PC-3 (cell line): Measurements from ENCODE around the gene NRCAM. TPM values are rescaled to one million over a fixed set of nuclear protein-coding genes. Genes with fewer than 3 reads are reported as not detected.

Experiments
- ATAC-seq: fragments of 200-7000 bp; cut with Tn5 transposase; 2 replicates; pipeline ENCODE4 v1.9.1; 2020; ENCODE audit warnings: mild to moderate bottlenecking, moderate library complexity
- BruUV-seq: library from RNA; stranded (reverse); fragments of 400-500 nt; replicated peaks from 2 replicates; lab custom pipeline; 2021; lab: Mats Ljungman, UMichigan
- CTCF ChIA-PET: fragments of 300-600 bp; sonication (Branson Sonifier 250); formaldehyde crosslinking; loops from one replicate; lab custom pipeline; 2022; ENCODE audit warnings: antibody characterized with exemption; lab: Charles Lee
- POLR2A ChIA-PET: fragments of 300-600 bp; sonication (Branson Sonifier 250); formaldehyde crosslinking; loops from one replicate; lab custom pipeline; 2022; ENCODE audit warnings: antibody characterized with exemption; ENCODE audit not compliant: unreplicated experiment; lab: Charles Lee
- DNase-seq: peaks from one replicate; pipeline ENCODE4 v3.0.0-alpha.2; 2015
- H2AFZ ChIP-seq: fragments of 300-600 bp; sonication (generic); 2 replicates; pipeline ENCODE4 v1.6.0; 2016; ENCODE audit warnings: antibody characterized with exemption, low read length
- H3F3A ChIP-seq: fragments of 300-600 bp; sonication (generic); one replicate; pipeline ENCODE4 v1.6.0; 2017; ENCODE audit warnings: antibody characterized with exemption, low read length, control low read depth, mild to moderate bottlenecking; ENCODE audit not compliant: unreplicated experiment
- H3K27ac ChIP-seq: fragments of 300-600 bp; sonication (generic); 2 replicates; pipeline ENCODE4 v1.5.1; 2016; ENCODE audit warnings: mild to moderate bottlenecking, low read length
- H3K27me3 ChIP-seq: fragments of 300-600 bp; sonication (generic); 2 replicates; pipeline ENCODE4 v1.6.1; 2016; ENCODE audit warnings: low read length, mixed read lengths
- H3K36me3 ChIP-seq: fragments of 300-600 bp; sonication (generic); 2 replicates; pipeline ENCODE4 v1.6.1; 2016; ENCODE audit warnings: low read depth, mixed run types, low read length, mixed read lengths
- H3K4me1 ChIP-seq: fragments of 300-600 bp; sonication (generic); 2 replicates; pipeline ENCODE4 v1.5.1; 2016; ENCODE audit warnings: low read length; ENCODE audit not compliant: insufficient read depth
- H3K4me2 ChIP-seq: fragments of 300-600 bp; sonication (generic); 2 replicates; pipeline ENCODE4 v1.6.0; 2016; ENCODE audit warnings: low read length
- H3K4me3 ChIP-seq: fragments of 300-600 bp; sonication (generic); 2 replicates; pipeline ENCODE4 v1.5.1; 2016; ENCODE audit warnings: mild to moderate bottlenecking, low read length, mixed read lengths
- H3K79me2 ChIP-seq: fragments of 300-600 bp; sonication (generic); 2 replicates; pipeline ENCODE4 v1.6.1; 2017; ENCODE audit warnings: low read length, mixed read lengths
- H3K9ac ChIP-seq: fragments of 300-600 bp; sonication (generic); 2 replicates; pipeline ENCODE4 v1.6.0; 2016; ENCODE audit warnings: mild to moderate bottlenecking, low read length
- H3K9me2 ChIP-seq: fragments of 300-600 bp; sonication (generic); replicated peaks from 2 replicates; pipeline ENCODE4 v1.6.1; 2016; ENCODE audit warnings: mixed run types, low read length, mixed read lengths
- H3K9me3 ChIP-seq: fragments of 300-600 bp; sonication (generic); 2 replicates; pipeline ENCODE4 v1.6.1; 2016; ENCODE audit warnings: low read length, mixed read lengths
- H4K20me1 ChIP-seq: fragments of 300-600 bp; sonication (generic); 2 replicates; pipeline ENCODE4 v1.6.1; 2016; ENCODE audit warnings: low read length, mixed read lengths
- CTCF ChIP-seq: fragments of 300-600 bp; sonication (generic); conservative IDR thresholded peaks from 2 replicates; pipeline ENCODE4 v1.5.1; 2017; ENCODE audit warnings: antibody characterized with exemption, low read depth, mild to moderate bottlenecking, low read length
- EZH2 ChIP-seq: fragments of 300-600 bp; sonication (generic); IDR thresholded peaks from one replicate; pipeline ENCODE4 v1.6.1; 2017; ENCODE audit warnings: antibody characterized with exemption, mild to moderate bottlenecking, low read length; ENCODE audit not compliant: unreplicated experiment
- EZH2phosphoT487 ChIP-seq: fragments of 300-600 bp; sonication (generic); IDR thresholded peaks from 2 replicates; pipeline ENCODE4 v1.6.1; 2018; ENCODE audit warnings: mild to moderate bottlenecking, antibody characterized with exemption, low read length, borderline replicate concordance
- intact Hi-C: fragments of 100-400 bp; cut with micrococcal nuclease; formaldehyde crosslinking; loops from 2 replicates; pipeline ENCODE4 v1.9.0; 2023
- total RNA-seq: library from RNA; depleted of rRNA; stranded (reverse); fragments of >200 nt; gene quantifications from 2 replicates; pipeline ENCODE4 v1.2.3, GENCODE V29; 2014

The NRCAM gene
- total RNA-seq, 1 experiment from 2014 or later, result not detected

GRCh38 chr7:108380517-108380916 is 75.7 kb downstream of the NRCAM start:
- no peak overlapping the region for H3K27ac ChIP-seq
- H3K4me2 ChIP-seq, result no peak overlapping the region
- no peak for TF ChIP-seq EZH2phosphoT487
- no peak for TF ChIP-seq CTCF
- TF ChIP-seq EZH2, result no peak
- POLR2A ChIA-PET, result interaction anchor here (0.6 kb wide), 1 partner anchor 190 kb away, joined by 4 read pairs; no protein-coding TSS in a partner anchor
- ATAC-seq, result no peak
- H3K9me3 ChIP-seq, result no peaks in the 10 kb centered on the region
- no peaks in the 10 kb centered on the region for H3F3A ChIP-seq
- H2AFZ ChIP-seq, result no peak overlapping the region
- H3K9me2 ChIP-seq, result no peaks in the 10 kb centered on the region
- no peaks in the 10 kb centered on the region for H3K79me2 ChIP-seq
- H3K4me3 ChIP-seq, result no peak overlapping the region
- H3K27me3 ChIP-seq, result peaks cover 40% of the 10 kb centered on the region
- no peak for DNase-seq
- H4K20me1 ChIP-seq, result no peaks in the 10 kb centered on the region
- no peak overlapping the region for H3K9ac ChIP-seq
- CTCF ChIA-PET, result no interaction called here
- intact Hi-C loops, result no loop called here
- H3K4me1 ChIP-seq, result no peaks in the 10 kb centered on the region
- BruUV-seq, result no TSS peak
- no peaks in the 10 kb centered on the region for H3K36me3 ChIP-seq

- Histone ChIP-seq H3K79me2 (no peaks in the 10 kb centered on the region), H3K9ac (no peak overlapping the region), H4K20me1 (no peaks in the 10 kb centered on the region), H3K4me3 (no peak overlapping the region), H3K27ac (no peak overlapping the region), H3F3A (no peaks in the 10 kb centered on the region), H3K36me3 (no peaks in the 10 kb centered on the region), H3K4me2 (no peak overlapping the region), H3K9me3 (no peaks in the 10 kb centered on the region), H3K9me2 (no peaks in the 10 kb centered on the region), H3K27me3 (peaks cover 17% of the 10 kb centered on the region; the same call in 1 of the 2 replicates), H2AFZ (no peak overlapping the region), H3K4me1 (no peaks in the 10 kb centered on the region)
- no peak for DNase-seq
- intact Hi-C loops, result no loop called here
- CTCF ChIA-PET, result no interaction called here
- ATAC-seq, result no peak
- POLR2A ChIA-PET, result no interaction called here
- TF ChIP-seq CTCF (no peak), EZH2 (no peak), EZH2phosphoT487 (no peak)
- no TSS peak for BruUV-seq
These were observed 80.0 kb downstream of the NRCAM start for GRCh38 chr7:108376206-108376605.

- H3K4me2 ChIP-seq, result no peak overlapping the region
- no peaks in the 10 kb centered on the region for H3K79me2 ChIP-seq
- DNase-seq (no peak), ATAC-seq (no peak)
- H3K9me3 ChIP-seq, result no peaks in the 10 kb centered on the region
- H3K27ac ChIP-seq, result no peak overlapping the region
- H3K9me2 ChIP-seq, result no peaks in the 10 kb centered on the region
- no peak overlapping the region for H3K4me3 ChIP-seq
- H3F3A ChIP-seq, result no peaks in the 10 kb centered on the region
- intact Hi-C loops, result no loop called here
- CTCF ChIA-PET, result no interaction called here
- H4K20me1 ChIP-seq, result no peaks in the 10 kb centered on the region
- TF ChIP-seq CTCF (no peak), EZH2phosphoT487 (no peak), EZH2 (no peak)
- no peaks in the 10 kb centered on the region for H3K36me3 ChIP-seq
- H2AFZ ChIP-seq, result no peak overlapping the region
- H3K4me1 ChIP-seq, result no peaks in the 10 kb centered on the region
- BruUV-seq, result no TSS peak
- peaks cover 20% of the 10 kb centered on the region; the same call in 1 of the 2 replicates for H3K27me3 ChIP-seq
- POLR2A ChIA-PET, result no interaction called here
- H3K9ac ChIP-seq, result no peak overlapping the region
These were observed 80.6 kb downstream of the NRCAM start for GRCh38 chr7:108375668-108376067.
